Inferior parietal cortex (tissue), 1 donor: ENCODE data around the gene TMC4.

Source experiments
- DNase-seq: peaks from one replicate; pipeline ENCODE4 v3.0.0-alpha.2; 2016; ENCODE audit errors: extremely low spot score

TMC4 gene

GRCh38 chr19:54155694-54156093, 17.3 kb downstream of the TMC4 start:
- DNase-seq, result no peak

GRCh38 chr19:54154603-54155345, 18.2 kb downstream of the TMC4 start:
- DNase-seq, result no peak

- DNase-seq, result no peak
Observed at GRCh38 chr19:54153731-54154326, 19.1 kb downstream of the TMC4 start.

GRCh38 chr19:54152878-54153524, 20.0 kb downstream of the TMC4 start:
- no peak for DNase-seq

- DNase-seq, result no peak
Observed at GRCh38 chr19:54152267-54152666, 20.7 kb downstream of the TMC4 start.

- no peak for DNase-seq
Observed at GRCh38 chr19:54151362-54152035, 21.5 kb downstream of the TMC4 start.

GRCh38 chr19:54149021-54149812, 23.7 kb downstream of the TMC4 start:
- no peak for DNase-seq

GRCh38 chr19:54148158-54148557, 24.8 kb downstream of the TMC4 start:
- no peak for DNase-seq

GRCh38 chr19:54147676-54148075, 25.3 kb downstream of the TMC4 start:
- no peak for DNase-seq

GRCh38 chr19:54145541-54146158, 27.3 kb downstream of the TMC4 start:
- no peak for DNase-seq

- no peak for DNase-seq
Observed at GRCh38 chr19:54142166-54142780, 30.7 kb downstream of the TMC4 start.

- DNase-seq, result no peak
Observed at GRCh38 chr19:54141356-54141755, 31.6 kb downstream of the TMC4 start.

GRCh38 chr19:54138489-54139256, 34.3 kb downstream of the TMC4 start:
- DNase-seq, result no peak

- no peak for DNase-seq
Observed at GRCh38 chr19:54137699-54138488, 35.1 kb downstream of the TMC4 start, which contains the start of gene CNOT3. Gene CNOT3, plus strand, starts transcription at chr19:54137762. Its CDS starts 5,217 bp downstream, at chr19:54142979.

- DNase-seq, result peak; percentile 99
Observed at GRCh38 chr19:54136864-54137698, 35.9 kb downstream of the TMC4 start.

GRCh38 chr19:54136086-54136863, 36.7 kb downstream of the TMC4 start:
- no peak for DNase-seq

- DNase-seq, result no peak
Observed at GRCh38 chr19:54133957-54134590, 38.9 kb downstream of the TMC4 start.
